K562 (cell line): ENCODE measurements around the gene HAND2. TPM values are rescaled to one million over a fixed set of nuclear protein-coding genes. Genes with fewer than 3 reads are reported as not detected.

Source experiments
- ATAC-seq: fragments of 200-7000 bp; cut with Tn5 transposase; 3 replicates; pipeline ENCODE4 v1.9.1; 2020; ENCODE audit warnings: moderate library complexity
- BruUV-seq: library from RNA; stranded (reverse); fragments of 400-500 nt; replicated peaks from 2 replicates; lab custom pipeline; 2021; lab: Mats Ljungman, UMichigan
- CTCF ChIA-PET: fragments of 300-600 bp; formaldehyde crosslinking; extraction: SDS; loops from one replicate; lab custom pipeline; 2021; ENCODE audit warnings: low intra/inter-chr PET ratio; lab: Yijun Ruan, JAX
- POLR2A ChIA-PET: fragments of 300-600, 350-650 bp; sonication (Branson Sonifier 250); formaldehyde crosslinking; extraction: SDS; loops from one replicate; lab custom pipeline; 2021; ENCODE audit warnings: antibody characterized with exemption, inconsistent platforms; lab: Yijun Ruan, JAX
- DNase-seq, 4 experiments: peaks; one replicate each; pipeline versions ENCODE4 v3.0.0 to v3.0.0-alpha.2; 2011 to 2018; ENCODE audit warnings: low spot score in 3 of 4, mixed read lengths in 3 of 4; ENCODE audit errors: extremely low read depth in 1 of 4
- FAIRE-seq: peaks from 2 replicates; lab custom pipeline; 2011; peaks lifted over from hg19 to GRCh38; lab: Jason Lieb, UNC
- H2AFZ ChIP-seq: 2 replicates; pipeline ENCODE4 v1.6.0; 2011; ENCODE audit warnings: low read depth, low read length, control low read depth, inconsistent platforms
- H3K27ac ChIP-seq: fragments of 200-600 bp; 3 replicates; pipeline ENCODE4 v1.8.0; 2011; ENCODE audit warnings: low read depth, mild to moderate bottlenecking, control low read depth, inconsistent platforms, low read length, moderate library complexity, mixed read lengths; ENCODE audit errors: extremely low read depth
- H3K27me3 ChIP-seq, 2 experiments: fragments of 300-600 bp in 1 of 2; 2 replicates in 1 of 2; 3 replicates in 1 of 2; pipeline versions ENCODE4 v1.6.0 to v1.8.0; 2011; ENCODE audit warnings: inconsistent platforms in 2 of 2, low read length in 2 of 2, mild to moderate bottlenecking in 1 of 2, mixed read lengths in 1 of 2, moderate library complexity in 1 of 2; ENCODE audit not compliant: control insufficient read depth in 2 of 2, insufficient read depth in 2 of 2
- H3K36me3 ChIP-seq: fragments of 300-600 bp; 3 replicates; pipeline ENCODE4 v1.8.0; 2011; ENCODE audit warnings: mild to moderate bottlenecking, low read length, inconsistent platforms; ENCODE audit not compliant: control insufficient read depth, insufficient read depth
- H3K4me1 ChIP-seq, 2 experiments: fragments of 200-600 bp in 1 of 2; replicated peaks in 1 of 2; 2 replicates in 1 of 2; 3 replicates in 1 of 2; pipeline versions ENCODE4 v1.5.1 to v1.8.0; 2011; ENCODE audit warnings: inconsistent platforms in 2 of 2, low read length in 2 of 2, mild to moderate bottlenecking in 1 of 2, mixed read lengths in 1 of 2, moderate library complexity in 1 of 2; ENCODE audit not compliant: control insufficient read depth in 2 of 2, insufficient read depth in 2 of 2
- H3K4me2 ChIP-seq: 2 replicates; pipeline ENCODE4 v1.6.1; 2011; ENCODE audit warnings: low read length, control low read depth, inconsistent platforms, mixed read lengths; ENCODE audit not compliant: insufficient read depth
- H3K4me3 ChIP-seq: fragments of 200-600 bp; sonication (generic), shearing (Covaris generic); 2 replicates; pipeline ENCODE4 v1.5.1; 2016; ENCODE audit warnings: control low read depth, inconsistent platforms
- H3K79me2 ChIP-seq: fragments of 200-600 bp; 3 replicates; pipeline ENCODE4 v1.8.0; 2011; ENCODE audit warnings: low read length, inconsistent platforms; ENCODE audit not compliant: control insufficient read depth, insufficient read depth
- H3K9ac ChIP-seq, 2 experiments: 2 replicates each; pipeline versions ENCODE4 v1.6.0 to v1.6.1; 2011; ENCODE audit warnings: low read depth in 2 of 2, low read length in 2 of 2, control low read depth in 1 of 2, inconsistent platforms in 1 of 2, mild to moderate bottlenecking in 1 of 2, mixed read lengths in 1 of 2; ENCODE audit not compliant: insufficient read depth in 1 of 2
- H3K9me1 ChIP-seq: one replicate; pipeline ENCODE4 v1.6.0; 2011; ENCODE audit warnings: inconsistent platforms, mild to moderate bottlenecking, low read length, moderate library complexity; ENCODE audit not compliant: control insufficient read depth, insufficient read depth
- H3K9me3 ChIP-seq: replicated peaks from 2 replicates; pipeline ENCODE4 v1.5.1; 2011; ENCODE audit warnings: low read depth, low read length, inconsistent platforms; ENCODE audit not compliant: control insufficient read depth, insufficient read depth
- H4K20me1 ChIP-seq: replicated peaks from 2 replicates; pipeline ENCODE4 v1.6.1; 2011; ENCODE audit warnings: low read length, inconsistent platforms, mixed read lengths; ENCODE audit not compliant: control insufficient read depth, insufficient read depth
- BHLHE40 ChIP-seq: IDR thresholded peaks from 2 replicates; pipeline ENCODE4 v1.6.1; 2011; ENCODE audit warnings: low read length, improper control_type of control experiment
- E2F3 ChIP-seq: fragments of 250-450 bp; sonication (Bioruptor Pico); IDR thresholded peaks from 2 replicates; pipeline ENCODE4 v1.4.0; 2020; ENCODE audit warnings: mild to moderate bottlenecking
- EP400 ChIP-seq: fragments of 450-650 bp; IDR thresholded peaks from 2 replicates; pipeline ENCODE4 v1.6.1; 2017; ENCODE audit warnings: antibody characterized with exemption, mild to moderate bottlenecking, moderate library complexity
- FOXA1 ChIP-seq: fragments of 450-650 bp; IDR thresholded peaks from 2 replicates; pipeline ENCODE4 v1.6.1; 2016; ENCODE audit warnings: mild to moderate bottlenecking, borderline replicate concordance
- POLR2G ChIP-seq: fragments of 200-400 bp; formaldehyde crosslinking; IDR thresholded peaks from 2 replicates; pipeline ENCODE4 v1.6.1; 2017; ENCODE audit warnings: low read depth, mild to moderate bottlenecking, antibody characterized with exemption, low read length, moderate library complexity
- RBFOX2 ChIP-seq: fragments of 200-400 bp; formaldehyde crosslinking; IDR thresholded peaks from 2 replicates; pipeline ENCODE4 v1.6.1; 2017; ENCODE audit warnings: low read depth, mild to moderate bottlenecking, low read length, moderate library complexity
- ZNF212 ChIP-seq: fragments of 450-650 bp; formaldehyde crosslinking; IDR thresholded peaks from 2 replicates; pipeline ENCODE4 v1.4.0; 2020; ENCODE audit warnings: mild to moderate bottlenecking
- ZNF316 ChIP-seq: fragments of 450-650 bp; IDR thresholded peaks from 2 replicates; pipeline ENCODE4 v1.6.1; 2016
- ZNF780A ChIP-seq: fragments of 250-450 bp; sonication (Bioruptor Pico); IDR thresholded peaks from 2 replicates; pipeline ENCODE4 v1.5.0; 2021; ENCODE audit warnings: mild to moderate bottlenecking
- ZNF785 ChIP-seq: fragments of 250-450 bp; sonication (Bioruptor Pico); IDR thresholded peaks from 2 replicates; pipeline ENCODE4 v1.4.0; 2020; ENCODE audit warnings: mild to moderate bottlenecking
- ZSCAN29 ChIP-seq: fragments of 450-650 bp; IDR thresholded peaks from 2 replicates; pipeline ENCODE4 v1.6.1; 2017
- WGBS: fragments of 100-300 bp; shearing (Covaris generic); methylation state at CpG from one replicate; pipeline ENCODE4 v1.1.6; 2016; ENCODE audit warnings: low coverage, mixed read lengths; ENCODE audit not compliant: insufficient coverage; ENCODE audit errors: missing lambda C conversion rate; 5-methylcytosine and 5-hydroxymethylcytosine counted together
- in situ Hi-C: fragments of 300-500 bp; cut with MboI; formaldehyde crosslinking; loops from 4 replicates; pipeline ENCODE4 v1.15.0; 2018; ENCODE audit warnings: inconsistent platforms, mixed read lengths
- intact Hi-C: fragments of 100-400 bp; cut with micrococcal nuclease; formaldehyde crosslinking; loops from 2 replicates; pipeline ENCODE4 v1.14.2; 2022
- polyA plus RNA-seq, 8 experiments: library from polyadenylated mRNA; depleted of rRNA in 4 of 8; stranded (reverse) in 5 of 8; unstranded in 3 of 8; fragments of >200 nt; fragmentation: Nextera tagmentation in 2 of 8; fragmentation: Illumina TruSeq in 1 of 8; extraction: Ambion mirVana in 2 of 8; extraction: Trizol in 1 of 8; gene quantifications; 2 replicates each; pipeline versions ENCODE4 v1.2.1 to v1.2.3, GENCODE V29; 2011 to 2014; ENCODE audit warnings: inconsistent platforms in 1 of 8, missing spikeins in 1 of 8
- total RNA-seq, 7 experiments: library from RNA; depleted of rRNA in 6 of 7; stranded (reverse); fragments of >200 nt in 6 of 7; fragmentation: Illumina TruSeq in 2 of 7; extraction: Trizol in 2 of 7; gene quantifications; 2 replicates each; pipeline versions ENCODE4 v1.2.1 to v1.2.3, GENCODE V29; 2011 to 2021; ENCODE audit warnings: low replicate concordance in 1 of 7
- TF ChIP-seq, protein P1 (sequence below): fragments of 250-450 bp; sonication (Bioruptor Pico); IDR thresholded peaks from 2 replicates; pipeline ENCODE4 v1.8.0; 2021; ENCODE audit warnings: borderline replicate concordance, mild to moderate bottlenecking, moderate library complexity; ENCODE audit not compliant: poor library complexity, severe bottlenecking
- TF ChIP-seq, protein P2 (sequence below): sonication (generic); formaldehyde crosslinking; IDR thresholded peaks from 2 replicates; pipeline ENCODE4 v1.8.0; 2023; ENCODE audit warnings: mild to moderate bottlenecking, missing genetic modification reagents
- TF ChIP-seq, protein P3 (sequence below), 2 experiments: IDR thresholded peaks; 2 replicates each; pipeline ENCODE4 v1.6.1; 2012; ENCODE audit warnings: improper control_type of control experiment in 2 of 2, low read depth in 2 of 2, low read length in 2 of 2, borderline replicate concordance in 1 of 2
- TF ChIP-seq, protein P4 (sequence below): fragments of 450-650 bp; IDR thresholded peaks from 2 replicates; pipeline ENCODE4 v1.6.1; 2016; ENCODE audit warnings: missing biosample characterization, missing genetic modification characterization

The HAND2 gene
- total and polyA plus RNA-seq, 9 of the 15 experiments (the other 6 are each of a cell fraction or from before 2014, with no cell fraction given), result 1.7 to 12.8 (median 4.9) TPM

DNA sequence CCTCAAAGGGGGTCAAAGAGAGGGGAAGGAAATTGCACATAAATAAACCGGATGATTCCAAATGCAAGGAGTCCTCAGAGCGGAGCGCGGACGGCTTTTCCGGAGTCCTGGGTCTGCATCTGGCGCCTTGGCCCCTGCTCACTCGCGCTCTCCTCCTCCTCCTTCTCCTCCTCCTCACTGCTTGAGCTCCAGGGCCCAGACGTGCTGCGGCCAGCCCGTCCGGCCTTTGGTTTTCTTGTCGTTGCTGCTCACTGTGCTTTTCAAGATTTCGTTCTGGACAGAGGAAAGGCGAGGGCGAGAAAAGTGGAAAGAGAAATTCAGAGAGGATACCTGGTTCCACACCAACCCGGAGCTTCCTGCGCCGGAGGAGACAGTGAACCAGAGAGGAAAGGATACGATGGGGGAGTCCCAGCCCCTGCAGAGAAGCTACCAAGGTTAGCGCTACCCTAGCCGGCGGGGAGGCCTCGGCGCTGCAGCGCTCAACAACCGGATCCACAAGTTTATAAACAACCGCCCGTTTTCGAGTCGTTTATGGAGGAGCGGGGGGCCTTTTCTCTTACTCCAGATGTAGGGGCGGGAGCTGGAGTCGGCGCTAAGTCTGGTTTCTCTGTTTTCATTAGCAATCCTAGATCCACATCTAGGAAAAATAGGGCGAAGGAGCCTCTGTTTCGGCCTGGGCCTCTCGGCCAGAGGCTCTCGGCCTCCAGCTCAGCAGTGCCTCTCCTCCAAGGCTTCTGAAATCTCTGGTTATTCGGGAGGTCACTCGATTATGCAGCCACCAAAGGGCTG lies 2.7 kb downstream of the HAND2 start:
- FAIRE-seq, result no peak
- peaks cover 0 to 46% of the 10 kb centered on the region in 2 experiments; a peak in 4 of 5 replicates for H3K4me1 ChIP-seq

More for the DNA sequence above, 2.7 kb downstream of the HAND2 start:
- TF ChIP-seq ZNF212 (CRISPR knock-in tag) (no peak), BHLHE40 (no peak), ZNF316 (no peak), FOXA1 (no peak), RBFOX2 (peak; percentile 53), ZNF785 (CRISPR knock-in tag) (no peak), EP400 (no peak), POLR2G (peak; percentile 37; the same call in 1 of the 2 replicates), ZSCAN29 (peak; percentile 90), ZNF780A (no peak), E2F3 (CRISPR knock-in tag) (no peak)
- TF ChIP-seq, protein P1, sequence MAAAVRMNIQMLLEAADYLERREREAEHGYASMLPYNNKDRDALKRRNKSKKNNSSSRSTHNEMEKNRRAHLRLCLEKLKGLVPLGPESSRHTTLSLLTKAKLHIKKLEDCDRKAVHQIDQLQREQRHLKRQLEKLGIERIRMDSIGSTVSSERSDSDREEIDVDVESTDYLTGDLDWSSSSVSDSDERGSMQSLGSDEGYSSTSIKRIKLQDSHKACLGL (CRISPR knock-in tag), result no peak
- TF ChIP-seq, protein P2, sequence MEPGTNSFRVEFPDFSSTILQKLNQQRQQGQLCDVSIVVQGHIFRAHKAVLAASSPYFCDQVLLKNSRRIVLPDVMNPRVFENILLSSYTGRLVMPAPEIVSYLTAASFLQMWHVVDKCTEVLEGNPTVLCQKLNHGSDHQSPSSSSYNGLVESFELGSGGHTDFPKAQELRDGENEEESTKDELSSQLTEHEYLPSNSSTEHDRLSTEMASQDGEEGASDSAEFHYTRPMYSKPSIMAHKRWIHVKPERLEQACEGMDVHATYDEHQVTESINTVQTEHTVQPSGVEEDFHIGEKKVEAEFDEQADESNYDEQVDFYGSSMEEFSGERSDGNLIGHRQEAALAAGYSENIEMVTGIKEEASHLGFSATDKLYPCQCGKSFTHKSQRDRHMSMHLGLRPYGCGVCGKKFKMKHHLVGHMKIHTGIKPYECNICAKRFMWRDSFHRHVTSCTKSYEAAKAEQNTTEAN (CRISPR knock-in tag), result no peak
- TF ChIP-seq, protein P3, sequence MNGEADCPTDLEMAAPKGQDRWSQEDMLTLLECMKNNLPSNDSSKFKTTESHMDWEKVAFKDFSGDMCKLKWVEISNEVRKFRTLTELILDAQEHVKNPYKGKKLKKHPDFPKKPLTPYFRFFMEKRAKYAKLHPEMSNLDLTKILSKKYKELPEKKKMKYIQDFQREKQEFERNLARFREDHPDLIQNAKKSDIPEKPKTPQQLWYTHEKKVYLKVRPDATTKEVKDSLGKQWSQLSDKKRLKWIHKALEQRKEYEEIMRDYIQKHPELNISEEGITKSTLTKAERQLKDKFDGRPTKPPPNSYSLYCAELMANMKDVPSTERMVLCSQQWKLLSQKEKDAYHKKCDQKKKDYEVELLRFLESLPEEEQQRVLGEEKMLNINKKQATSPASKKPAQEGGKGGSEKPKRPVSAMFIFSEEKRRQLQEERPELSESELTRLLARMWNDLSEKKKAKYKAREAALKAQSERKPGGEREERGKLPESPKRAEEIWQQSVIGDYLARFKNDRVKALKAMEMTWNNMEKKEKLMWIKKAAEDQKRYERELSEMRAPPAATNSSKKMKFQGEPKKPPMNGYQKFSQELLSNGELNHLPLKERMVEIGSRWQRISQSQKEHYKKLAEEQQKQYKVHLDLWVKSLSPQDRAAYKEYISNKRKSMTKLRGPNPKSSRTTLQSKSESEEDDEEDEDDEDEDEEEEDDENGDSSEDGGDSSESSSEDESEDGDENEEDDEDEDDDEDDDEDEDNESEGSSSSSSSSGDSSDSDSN (IDR thresholded peaks at IDR 0.05; ENCODE audit: borderline replicate concordance in 1 of 2, low read depth in 2 of 2, low read length in 2 of 2), result 0 out of 4 replicates have a peak, but pooled peaks of 1 of the 2 experiments have one; percentile 15
- TF ChIP-seq, protein P4, sequence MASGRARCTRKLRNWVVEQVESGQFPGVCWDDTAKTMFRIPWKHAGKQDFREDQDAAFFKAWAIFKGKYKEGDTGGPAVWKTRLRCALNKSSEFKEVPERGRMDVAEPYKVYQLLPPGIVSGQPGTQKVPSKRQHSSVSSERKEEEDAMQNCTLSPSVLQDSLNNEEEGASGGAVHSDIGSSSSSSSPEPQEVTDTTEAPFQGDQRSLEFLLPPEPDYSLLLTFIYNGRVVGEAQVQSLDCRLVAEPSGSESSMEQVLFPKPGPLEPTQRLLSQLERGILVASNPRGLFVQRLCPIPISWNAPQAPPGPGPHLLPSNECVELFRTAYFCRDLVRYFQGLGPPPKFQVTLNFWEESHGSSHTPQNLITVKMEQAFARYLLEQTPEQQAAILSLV (tag), result no peak
- peak; percentile 10; the same call in 2 of the 3 replicates for ATAC-seq
- peak overlapping the region; percentile 60 for H3K27ac ChIP-seq
- H3K4me2 ChIP-seq, result peak overlapping the region; percentile 46
- intact Hi-C loops, result loop anchor here (5.0 kb wide), 1 partner anchor 60 kb away; no protein-coding TSS in a partner anchor
- H3K4me3 ChIP-seq, result peak overlapping the region; percentile 51
- POLR2A ChIA-PET, result interaction anchor here (0.6 to 0.9 kb wide), 2 partner anchors 16 to 280 kb away, joined by 3 read pairs; no protein-coding TSS in a partner anchor
- peaks cover 35% of the 10 kb centered on the region for H3K79me2 ChIP-seq
- no peaks in the 10 kb centered on the region for H3K27me3 ChIP-seq
- H4K20me1 ChIP-seq, result no peaks in the 10 kb centered on the region
- WGBS, result 25% methylated on average over 36 of the region's 42 CpGs
- CTCF ChIA-PET, result no interaction called here
- peak overlapping the region; percentile 22 for H2AFZ ChIP-seq
- H3K9me3 ChIP-seq, result peaks cover 3% of the 10 kb centered on the region
- in situ Hi-C loops, result no loop called here
- BruUV-seq, result no TSS peak
- no peaks in the 10 kb centered on the region for H3K36me3 ChIP-seq
- no peaks in the 10 kb centered on the region for H3K9me1 ChIP-seq
- peak in 1 of 4 experiments; percentile 36 for DNase-seq
- peak overlapping the region; percentile 61 to 90 for H3K9ac ChIP-seq
